Sigmoid colon (tissue), 4 donors: ENCODE data around the gene LITAFD.
"Not testable (repeated sequence)": the region's sequence is repeated elsewhere in the genome, so short reads cannot be mapped to it uniquely, and the experiment has no call there.

Experiments
- CTCF ChIP-seq, 4 experiments: fragments of 450-650 bp in 3 of 4; fragments of 200-600 bp in 1 of 4; IDR thresholded peaks; one replicate each; pipeline ENCODE4 v1.5.1; 2016 to 2019; ENCODE audit warnings: antibody characterized with exemption in 4 of 4, mild to moderate bottlenecking in 3 of 4, moderate library complexity in 2 of 4
- EP300 ChIP-seq, 4 donors: sonication (generic); formaldehyde crosslinking; IDR thresholded peaks; one replicate each; pipeline ENCODE4 v1.6.1; 2017; ENCODE audit warnings: antibody characterized with exemption in 4 of 4
- POLR2A ChIP-seq, 2 donors: fragments of 450-650 bp; IDR thresholded peaks; one replicate each; pipeline ENCODE4 v1.6.1; 2016; ENCODE audit warnings: antibody characterized with exemption in 2 of 2, mild to moderate bottlenecking in 2 of 2, moderate library complexity in 2 of 2

- TF ChIP-seq CTCF, POLR2A, EP300 (IDR thresholded peaks at IDR 0.05): not testable (repeated sequence)
These were observed 8.3 kb upstream of the LITAFD start for GRCh38 chr16:8873866-8874195.
